NK-92 treated with Interleukin-12 subunit alpha and Interleukin-12 subunit beta, amount 100 ng/mL, for 24 hours (cell line): ENCODE measurements around the gene PYCR2.

Source experiments
- DNase-seq: peaks from one replicate; lab custom pipeline; 2025; lab: John Stamatoyannopoulos, UW

PYCR2 gene

DNA sequence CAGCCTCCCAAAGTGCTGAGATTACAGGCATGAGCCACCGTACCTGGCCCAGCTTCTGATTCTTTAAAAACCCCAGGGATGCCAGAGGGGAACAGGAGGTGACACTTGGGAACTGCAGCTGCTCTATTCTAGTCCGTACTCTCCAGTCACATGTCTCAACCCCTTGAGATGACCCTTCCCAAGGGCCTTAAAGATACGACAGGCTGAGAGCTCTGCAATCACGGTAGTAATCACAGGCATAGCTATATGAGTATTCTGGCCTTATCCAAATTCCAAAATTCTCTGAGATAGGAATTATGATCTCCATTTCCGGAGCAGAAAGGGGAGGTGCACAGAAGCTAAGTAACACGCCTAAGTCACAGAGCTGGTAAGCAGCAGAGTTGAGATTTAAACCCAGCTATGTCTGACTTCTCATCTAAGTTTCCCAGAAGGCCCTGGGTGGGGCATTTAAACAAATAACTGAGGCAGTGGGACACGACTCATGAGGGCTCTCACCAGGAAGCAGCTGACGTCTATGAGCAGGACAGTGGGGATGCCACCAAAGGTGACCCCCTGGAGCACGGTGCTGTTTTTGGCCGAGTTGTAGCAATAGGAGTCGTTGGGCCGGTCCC is 47.0 kb downstream of the PYCR2 start:
- DNase-seq, result no peak

DNA sequence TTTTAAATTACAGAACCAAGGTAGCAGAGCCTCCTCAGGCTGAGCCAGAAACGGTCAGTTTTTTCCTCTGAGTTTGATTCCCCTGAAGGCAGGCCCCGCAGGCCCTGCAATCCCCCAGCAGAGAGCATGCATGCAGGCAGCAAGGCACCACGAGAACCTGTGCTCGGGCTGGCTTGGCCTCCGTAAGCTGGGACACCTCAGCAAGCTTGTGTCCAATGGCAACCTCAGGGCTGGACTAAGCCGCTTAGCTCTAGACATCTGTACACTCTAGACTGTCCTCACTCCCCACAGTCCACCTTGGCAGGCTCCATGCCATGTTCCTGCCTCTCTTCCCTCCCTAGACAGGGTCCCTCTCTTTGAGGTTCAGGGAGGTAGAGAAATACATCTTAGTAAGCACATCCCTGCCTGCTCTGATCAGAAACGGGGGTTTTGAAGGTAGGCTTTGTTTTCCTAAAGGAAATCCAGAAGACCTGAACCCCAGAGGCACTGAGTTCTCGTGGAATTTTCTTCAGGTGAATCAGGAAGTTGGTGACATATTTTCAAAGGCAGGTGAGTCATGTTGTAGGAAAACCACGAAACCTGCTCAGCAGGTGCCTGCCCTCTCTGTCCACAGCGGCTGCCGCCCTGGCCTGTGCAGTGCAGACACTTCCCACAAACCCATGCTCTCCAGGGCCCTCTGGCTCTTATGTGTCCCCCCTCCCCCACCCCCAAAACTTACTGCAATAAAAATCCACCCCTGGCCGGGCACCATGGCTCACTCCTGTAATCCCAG is 48.8 kb downstream of the PYCR2 start:
- no peak for DNase-seq

DNA sequence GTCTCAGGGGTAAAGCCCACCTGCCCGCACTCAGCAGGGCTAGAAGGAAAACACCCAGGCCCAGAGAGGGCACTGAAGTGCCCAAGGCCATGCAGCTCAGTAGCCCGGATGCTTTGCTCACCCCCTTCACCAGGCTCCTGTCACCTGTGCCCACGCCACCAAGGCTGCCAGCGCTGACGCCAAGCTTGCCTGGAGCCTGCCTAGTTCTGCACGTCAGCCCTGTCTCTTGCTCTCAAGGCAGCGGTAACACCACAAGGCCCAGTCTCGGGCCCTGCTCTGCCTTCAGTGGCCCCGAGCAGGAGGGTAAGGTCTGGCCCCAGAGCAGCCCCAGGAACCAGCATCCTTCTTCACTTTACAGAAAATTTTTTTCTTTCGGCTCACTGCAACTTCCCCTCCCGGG is 49.6 kb downstream of the PYCR2 start:
- DNase-seq, result no peak

DNA sequence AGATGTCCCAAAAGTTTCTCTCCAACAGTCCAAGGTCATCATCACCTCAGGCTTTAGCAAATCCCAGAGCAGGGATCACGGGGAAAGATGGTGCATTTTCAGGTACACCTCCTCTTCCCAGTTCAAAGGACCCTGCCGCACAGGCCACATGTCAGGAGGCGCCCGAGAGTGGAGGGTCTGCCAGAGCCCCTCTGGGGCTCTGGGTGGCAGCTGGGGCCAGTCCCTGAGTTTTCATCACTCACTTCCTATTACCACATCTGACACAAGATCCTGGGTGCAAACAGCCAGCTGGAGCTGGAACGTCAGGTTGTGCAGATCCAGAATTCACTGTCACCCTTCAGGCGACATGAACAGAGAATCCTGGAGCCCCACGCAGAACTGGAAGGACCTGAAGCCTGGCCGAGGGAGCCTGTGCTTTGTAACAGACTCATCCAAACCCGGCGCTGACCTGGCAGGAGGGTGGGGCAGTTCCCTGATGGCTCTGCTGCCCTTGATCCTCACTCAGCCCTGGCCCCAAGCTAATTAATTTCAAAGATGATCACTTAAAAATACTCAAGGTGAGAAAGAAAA is 50.7 kb downstream of the PYCR2 start:
- DNase-seq, result no peak

DNA sequence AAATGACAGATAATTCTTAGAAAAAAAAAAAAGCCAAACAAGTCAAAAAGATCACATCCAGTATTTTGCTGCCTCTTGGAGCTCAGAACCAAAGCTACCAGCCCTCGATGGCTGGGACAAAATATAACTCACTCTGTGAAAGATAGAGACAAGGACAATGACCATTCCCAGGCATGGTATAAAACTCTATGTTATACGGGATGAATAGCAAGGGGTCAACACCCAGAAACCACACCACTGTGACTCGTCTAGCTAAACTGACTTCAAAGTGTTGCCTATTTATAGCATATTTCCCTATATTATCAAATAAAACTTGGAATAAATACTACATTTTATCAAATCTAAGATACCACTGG is 52.0 kb downstream of the PYCR2 start:
- DNase-seq, result no peak

DNA sequence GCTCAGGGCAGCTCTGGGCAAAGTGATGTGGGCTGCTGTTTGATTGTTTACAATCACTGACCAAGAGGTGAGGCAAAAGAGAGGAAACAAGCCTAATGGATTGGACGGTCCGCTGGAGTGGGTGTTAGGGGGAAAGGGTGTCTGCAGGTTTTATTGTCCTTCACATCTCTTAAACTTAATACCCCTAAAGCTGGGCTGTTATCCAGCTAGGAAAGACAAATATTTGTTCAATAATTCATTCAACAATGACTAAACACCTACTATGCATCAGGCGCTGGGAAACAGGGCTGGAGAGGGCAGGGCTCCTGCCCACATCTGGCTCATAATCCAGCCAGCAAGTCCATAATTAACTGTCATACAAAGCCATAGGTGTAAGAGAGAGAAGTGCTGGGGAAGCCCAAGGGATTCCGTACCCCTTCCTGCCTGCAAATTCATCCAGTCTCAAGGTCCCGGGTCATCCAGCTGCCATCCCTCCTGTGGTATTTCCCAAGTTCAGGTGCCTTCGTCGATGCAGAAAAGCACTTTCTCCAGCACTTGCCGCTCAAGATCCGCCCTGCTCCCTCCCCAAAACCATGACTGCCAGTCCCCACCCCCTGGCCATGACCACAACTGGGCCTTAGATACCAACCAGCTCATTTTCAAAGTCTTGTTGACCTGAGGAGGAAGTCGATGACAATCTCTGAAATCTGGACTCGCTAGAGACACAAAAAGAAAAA is 52.5 kb downstream of the PYCR2 start:
- no peak for DNase-seq

DNA sequence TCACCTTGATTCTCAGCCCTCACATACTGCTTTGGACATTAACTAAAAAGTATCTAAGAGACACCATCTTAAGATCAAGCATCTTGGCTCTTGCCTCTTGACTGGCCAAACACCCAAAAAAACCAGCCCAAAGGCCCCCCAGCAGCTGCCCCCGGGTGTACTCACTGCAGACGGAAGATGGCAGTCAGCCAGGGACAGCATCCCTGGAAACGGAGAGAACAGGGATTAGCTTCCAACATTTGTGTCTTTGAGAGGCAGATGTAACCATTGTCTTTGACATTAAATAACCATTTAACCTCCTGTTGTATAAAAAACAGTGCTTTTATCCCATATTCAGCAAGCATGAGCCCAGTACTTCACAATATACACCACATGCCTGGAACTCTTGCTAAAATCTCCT is 53.1 kb downstream of the PYCR2 start:
- no peak for DNase-seq
